ENCODE results near the gene RRP9.

- TF ChIP-seq REST (IDR thresholded peaks at IDR 0.05) (no peak), RAD21 (IDR thresholded peaks at IDR 0.05) (no peak), CTCF (IDR thresholded peaks at IDR 0.05; ENCODE audit: low read depth, low read length, missing input control) (no peak), FOXA1 (IDR thresholded peaks at IDR 0.05) (no peak), ZBTB33 (IDR thresholded peaks at IDR 0.05) (no peak), JUND (IDR thresholded peaks at IDR 0.05) (no peak), MAX (IDR thresholded peaks at IDR 0.05) (no peak), GABPA (IDR thresholded peaks at IDR 0.05 in 1 of 2, conservative IDR thresholded peaks at IDR 0.05 in 1 of 2) (no peak), NR2F2 (IDR thresholded peaks at IDR 0.05) (no peak)
Measured at GRCh38 chr3:51964521-51964920, 22.8 kb upstream of the RRP9 start.
